HG03097 (cell line): ENCODE results near the gene ARPP19.
A peak's percentile ranks its signal among the peaks of the same experiment; 100 is the strongest.
"Not testable (repeated sequence)": the region's sequence is repeated elsewhere in the genome, so short reads cannot be mapped to it uniquely, and the experiment has no call there.

Source experiments
- ATAC-seq: cut with Tn5 transposase; IDR thresholded peaks from one replicate; pipeline ENCODE4 v1.9.1; 2021; ENCODE audit not compliant: unreplicated experiment, low FRiP score

Gene ARPP19

DNA sequence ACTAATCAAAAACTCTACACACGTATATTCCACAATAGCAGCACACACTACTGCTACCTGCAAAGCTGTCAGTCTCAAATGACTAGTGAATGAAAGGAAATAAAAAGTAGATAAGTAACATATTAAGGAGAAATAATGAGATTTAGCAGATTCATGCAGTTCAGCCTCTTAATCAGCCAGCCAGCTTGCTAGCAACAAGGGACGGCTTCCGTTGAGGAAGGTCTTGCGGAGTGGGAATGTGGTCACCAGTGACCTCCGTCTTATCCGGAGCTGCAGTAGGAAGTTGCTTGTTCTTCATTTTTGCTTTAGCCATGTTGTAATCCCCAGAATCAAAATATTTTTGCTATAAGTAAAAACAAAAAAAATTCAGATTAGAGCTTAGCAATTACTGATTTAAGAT lies 17.1 kb downstream of the ARPP19 start:
- ATAC-seq: no peak

DNA sequence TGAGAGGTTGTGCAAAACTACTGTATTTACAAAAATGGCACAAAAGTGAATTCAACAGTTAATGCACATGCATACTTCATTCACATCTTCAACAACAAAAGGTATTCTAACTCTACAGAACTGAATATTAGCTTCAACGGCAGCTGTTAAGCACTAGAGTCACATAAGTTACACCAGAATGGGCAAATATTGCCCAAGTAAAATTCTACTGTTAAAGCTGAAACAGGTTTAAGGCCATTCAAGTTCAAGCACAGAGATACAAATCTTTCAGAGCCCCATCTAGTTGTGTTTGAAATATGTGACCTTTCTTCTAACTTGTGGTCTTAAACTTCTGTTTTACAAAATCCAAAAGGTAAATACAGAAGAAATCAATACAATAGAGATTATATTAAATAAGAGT lies 17.6 kb downstream of the ARPP19 start:
- not testable (repeated sequence) for ATAC-seq

GRCh38 chr15:52546031-52546751 lies 22.6 kb downstream of the ARPP19 start:
- no peak for ATAC-seq

GRCh38 chr15:52540374-52541012 lies 28.3 kb downstream of the ARPP19 start:
- ATAC-seq: no peak

- no peak for ATAC-seq
Observed at GRCh38 chr15:52537459-52537858, 31.4 kb downstream of the ARPP19 start.

- no peak for ATAC-seq
Observed at GRCh38 chr15:52532427-52532826, 36.4 kb downstream of the ARPP19 start.

DNA sequence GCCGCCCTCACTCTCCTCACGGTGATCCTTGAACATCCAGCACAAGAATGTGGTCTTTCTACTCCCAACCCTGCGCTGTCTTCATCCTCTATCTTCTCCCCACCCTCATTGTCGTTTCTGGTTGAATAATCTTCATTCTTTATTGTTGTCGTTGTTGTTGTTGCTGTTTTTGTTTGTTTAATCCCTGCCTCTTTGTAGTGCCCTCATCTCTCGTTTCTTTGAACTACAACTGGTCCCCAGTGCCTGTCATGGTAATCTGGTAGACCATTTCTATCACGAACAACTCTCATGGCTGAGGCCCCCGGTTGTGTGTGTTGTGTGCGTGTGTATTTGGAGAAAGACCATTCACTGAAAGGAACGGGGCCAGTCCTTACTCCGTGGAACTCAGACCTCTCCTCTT lies 38.9 kb downstream of the ARPP19 start:
- ATAC-seq: no peak

GRCh38 chr15:52529341-52529924 lies 39.4 kb downstream of the ARPP19 start:
- no peak for ATAC-seq

GRCh38 chr15:52528564-52529340 lies 40.1 kb downstream of the ARPP19 start, which contains the start of gene MYO5A:
MYO5A (minus strand) TSS chr15:52528880; CDS start chr15:52528806, 74 bp downstream.
- peak; percentile 78 for ATAC-seq

DNA sequence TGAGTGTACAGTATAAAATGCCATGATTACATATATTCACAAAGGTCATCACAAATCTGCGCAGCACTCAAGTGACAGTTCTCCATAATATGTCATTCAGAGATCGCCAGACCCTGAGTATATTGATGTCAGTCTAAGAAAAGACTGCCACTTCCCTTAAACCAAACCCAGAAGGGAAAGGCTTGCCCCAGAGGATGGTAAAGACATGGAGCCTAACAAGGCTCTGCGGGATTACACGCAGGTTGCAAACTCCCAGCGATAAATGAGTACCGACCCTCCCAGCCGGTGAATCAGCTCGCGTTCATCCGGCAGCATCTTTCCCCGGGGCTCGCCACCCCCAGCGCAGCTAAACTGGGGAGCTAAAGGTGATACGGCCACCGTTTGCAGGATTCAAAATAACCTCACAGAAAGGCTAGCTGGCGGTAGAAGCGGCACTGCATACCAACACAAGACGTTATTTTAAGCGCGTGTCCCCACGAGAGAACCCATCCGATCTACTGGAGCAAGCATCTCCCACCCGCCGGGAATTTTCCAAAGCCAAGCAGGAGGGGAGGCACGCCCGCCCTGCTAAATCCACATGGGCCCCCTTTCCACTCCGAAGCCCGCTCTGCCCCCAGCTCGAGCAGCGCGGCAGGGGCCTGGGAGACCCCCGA lies 40.8 kb downstream of the ARPP19 start:
- ATAC-seq: no peak

GRCh38 chr15:52527196-52527910 lies 41.5 kb downstream of the ARPP19 start:
- no peak for ATAC-seq

DNA sequence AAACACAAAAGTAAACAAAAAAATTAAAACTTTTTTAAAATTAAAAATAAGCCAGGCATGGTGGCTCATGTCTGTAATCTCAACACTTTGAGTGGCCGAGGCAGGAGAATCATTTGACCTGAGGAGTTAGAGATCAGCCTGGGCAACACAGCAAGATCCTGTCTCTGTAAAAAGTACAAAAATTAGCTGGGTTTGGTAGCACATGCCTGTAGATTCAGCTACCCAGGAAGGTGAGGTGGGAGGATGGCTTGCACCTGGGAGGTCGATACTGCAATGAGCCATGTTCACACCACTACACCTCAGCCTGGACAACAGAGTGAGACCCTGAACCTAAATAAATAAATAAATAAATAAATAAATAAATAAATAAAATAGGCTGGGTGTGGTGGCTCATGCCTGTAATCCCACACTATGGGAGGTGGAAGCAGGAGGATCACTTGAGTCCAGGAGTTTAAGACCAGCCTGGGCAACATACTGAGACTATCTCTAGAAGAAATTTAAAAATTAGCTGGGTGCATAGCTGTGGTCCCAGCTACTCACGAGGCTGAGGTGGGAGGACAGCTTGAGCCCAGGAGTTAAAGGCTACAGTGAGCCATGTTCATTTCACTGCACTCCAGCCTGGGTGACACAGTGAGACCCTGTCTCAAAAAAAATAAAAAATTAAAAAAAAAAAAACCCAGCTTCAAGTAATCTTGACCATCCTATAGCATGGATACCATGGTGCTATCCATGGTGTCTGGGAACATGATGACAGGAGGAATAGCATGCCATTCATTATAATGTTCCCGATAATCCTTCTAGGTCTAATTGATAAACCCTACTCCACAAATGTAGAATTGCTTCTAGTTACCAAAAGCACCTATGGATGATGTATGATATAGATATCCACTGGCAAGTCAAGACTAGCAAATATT lies 44.4 kb downstream of the ARPP19 start:
- ATAC-seq: no peak

GRCh38 chr15:52523647-52524046 lies 45.2 kb downstream of the ARPP19 start:
- no peak for ATAC-seq

GRCh38 chr15:52523192-52523591 lies 45.6 kb downstream of the ARPP19 start:
- no peak for ATAC-seq

- no peak for ATAC-seq
Observed at GRCh38 chr15:52521682-52522081, 47.1 kb downstream of the ARPP19 start.

GRCh38 chr15:52520421-52520820 lies 48.4 kb downstream of the ARPP19 start:
- no peak for ATAC-seq

DNA sequence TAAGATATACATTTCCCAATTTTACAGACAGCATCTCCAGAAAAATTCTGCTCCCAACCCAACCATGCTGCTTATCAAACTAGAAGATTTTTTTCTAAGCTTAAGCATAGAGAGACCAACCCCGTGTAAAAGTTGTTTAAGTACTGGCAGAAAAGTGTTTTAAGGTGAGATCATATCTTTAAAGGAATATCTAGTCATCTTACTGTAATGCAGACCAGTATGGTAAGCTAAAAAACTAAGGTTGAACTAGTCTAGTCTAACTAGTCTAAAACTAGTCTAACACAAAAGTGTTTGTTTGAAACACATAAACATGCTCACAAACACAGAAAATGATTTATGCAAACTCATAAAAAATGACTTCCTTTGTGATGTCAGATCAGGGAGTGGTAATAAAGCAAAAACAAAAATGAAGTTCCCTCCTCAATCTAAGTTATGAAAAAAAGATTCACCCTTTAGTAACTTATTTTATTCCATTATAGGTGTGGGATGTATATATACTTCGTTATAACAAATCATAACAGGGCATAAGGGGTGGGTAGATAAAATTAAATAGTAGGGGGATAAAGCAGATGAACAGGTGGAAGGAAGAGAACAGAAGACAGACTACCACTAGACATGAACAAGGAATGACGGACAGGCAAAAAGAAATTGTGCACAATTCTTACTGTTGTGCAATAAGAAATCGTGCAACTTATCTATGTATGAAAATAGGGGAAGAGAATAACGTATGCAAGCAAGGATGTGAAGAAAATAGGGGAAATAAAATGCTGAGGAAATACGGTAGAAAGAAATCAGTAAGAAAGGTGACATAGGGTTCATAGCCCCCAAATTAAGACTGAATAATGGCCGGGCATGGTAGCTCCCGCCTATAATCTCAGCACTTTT lies 50.1 kb downstream of the ARPP19 start:
- no peak for ATAC-seq

DNA sequence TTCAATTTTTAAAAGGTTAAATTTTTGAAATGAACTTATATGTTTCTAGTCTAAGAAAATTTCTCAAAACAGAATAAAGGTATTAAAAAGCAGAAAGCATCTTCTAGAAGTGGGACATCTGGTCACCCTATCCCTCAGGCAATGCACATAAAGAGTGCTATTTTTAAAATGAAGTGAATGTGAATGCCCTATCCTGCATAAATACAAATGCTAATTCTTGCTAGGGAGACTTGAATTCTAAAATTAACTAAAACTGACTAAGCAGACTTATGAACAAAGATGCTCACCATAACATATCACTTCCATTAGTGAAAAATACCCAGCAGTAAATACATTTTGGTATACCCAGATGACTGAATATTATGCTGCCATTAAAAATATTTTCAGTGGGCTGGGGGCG lies 51.8 kb downstream of the ARPP19 start:
- no peak for ATAC-seq
